HEK293 (cell line): ENCODE measurements around the gene TFAP2E.
"Not testable (repeated sequence)": the region's sequence is repeated elsewhere in the genome, so short reads cannot be mapped to it uniquely, and the experiment has no call there.

Experiments used
- CTCF ChIA-PET: fragments of 350-600 bp; formaldehyde crosslinking; extraction: SDS; loops from one replicate; lab custom pipeline; 2021; ENCODE audit warnings: antibody characterized with exemption; lab: Yijun Ruan, JAX
- POLR2A ChIA-PET: fragments of 300-600 bp; formaldehyde crosslinking; extraction: SDS; loops from one replicate; lab custom pipeline; 2020; ENCODE audit warnings: antibody characterized with exemption, inconsistent platforms; lab: Yijun Ruan, JAX
- H3K27ac ChIP-seq: fragments of 200-500 bp; sonication (Bioruptor generic); 2 replicates; pipeline ENCODE4 v1.5.1; 2014; ENCODE audit warnings: low read depth, low read length, control low read depth, inconsistent platforms; ENCODE audit errors: extremely low read depth
- H3K36me3 ChIP-seq, 2 experiments: fragments of 200-500 bp in 1 of 2; sonication (Bioruptor generic) in 1 of 2; 1 replicate in 1 of 2; 2 replicates in 1 of 2; pipeline ENCODE4 v1.5.1; 2014 to 2017; ENCODE audit warnings: inconsistent platforms in 2 of 2, low read length in 2 of 2; ENCODE audit not compliant: control insufficient read depth in 2 of 2, insufficient read depth in 1 of 2
- H3K4me1 ChIP-seq: fragments of 200-500 bp; sonication (Bioruptor generic); 2 replicates; pipeline ENCODE4 v1.5.1; 2014; ENCODE audit warnings: mild to moderate bottlenecking, low read length, inconsistent platforms; ENCODE audit not compliant: control insufficient read depth, insufficient read depth
- H3K4me3 ChIP-seq: 2 replicates; pipeline ENCODE4 v1.5.1; 2011; ENCODE audit warnings: low read depth, mild to moderate bottlenecking, control low read depth, low read length, moderate library complexity
- H3K9me3 ChIP-seq: fragments of 200-500 bp; sonication (Bioruptor generic); 2 replicates; pipeline ENCODE4 v1.5.1; 2014; ENCODE audit warnings: low read depth, low read length, inconsistent platforms; ENCODE audit not compliant: control insufficient read depth, insufficient read depth
- KLF16 ChIP-seq: fragments of 450-650 bp; formaldehyde crosslinking; IDR thresholded peaks from 2 replicates; pipeline ENCODE4 v1.5.1; 2017; ENCODE audit warnings: missing biosample characterization, missing genetic modification characterization
- ZNF404 ChIP-seq: fragments of 450-650 bp; formaldehyde crosslinking; IDR thresholded peaks from 2 replicates; pipeline ENCODE4 v1.5.1; 2017; ENCODE audit warnings: missing biosample characterization, missing genetic modification characterization
- ZNF510 ChIP-seq: fragments of 450-650 bp; formaldehyde crosslinking; IDR thresholded peaks from 2 replicates; pipeline ENCODE4 v1.5.1; 2018; ENCODE audit warnings: mild to moderate bottlenecking, missing genetic modification characterization, missing biosample characterization; ENCODE audit not compliant: insufficient replicate concordance
- ZNF514 ChIP-seq: fragments of 450-650 bp; formaldehyde crosslinking; IDR thresholded peaks from 2 replicates; pipeline ENCODE4 v1.5.1; 2016; ENCODE audit warnings: missing biosample characterization, missing genetic modification characterization
- ZNF530 ChIP-seq: fragments of 450-650 bp; formaldehyde crosslinking; IDR thresholded peaks from 2 replicates; pipeline ENCODE4 v1.5.1; 2016; ENCODE audit warnings: low read depth, missing biosample characterization, missing genetic modification characterization
- ZNF548 ChIP-seq: fragments of 450-650 bp; formaldehyde crosslinking; IDR thresholded peaks from 2 replicates; pipeline ENCODE4 v1.5.1; 2016; ENCODE audit warnings: missing biosample characterization, missing genetic modification characterization
- ZNF626 ChIP-seq: fragments of 450-650 bp; sonication (Bioruptor Pico); formaldehyde crosslinking; IDR thresholded peaks from 2 replicates; pipeline ENCODE4 v1.5.1; 2018; ENCODE audit warnings: missing biosample characterization, missing genetic modification characterization, inconsistent platforms
- ZNF707 ChIP-seq: fragments of 450-650 bp; formaldehyde crosslinking; IDR thresholded peaks from 2 replicates; pipeline ENCODE4 v1.5.1; 2016; ENCODE audit warnings: missing biosample characterization, missing genetic modification characterization
- ZNF747 ChIP-seq: fragments of 450-650 bp; formaldehyde crosslinking; IDR thresholded peaks from 2 replicates; pipeline ENCODE4 v1.5.1; 2016; ENCODE audit warnings: missing biosample characterization, missing genetic modification characterization
- ZNF76 ChIP-seq: fragments of 450-650 bp; formaldehyde crosslinking; IDR thresholded peaks from 2 replicates; pipeline ENCODE4; 2016; ENCODE audit warnings: low read depth, missing biosample characterization, missing genetic modification characterization, borderline replicate concordance
- ZNF785 ChIP-seq: fragments of 450-650 bp; formaldehyde crosslinking; IDR thresholded peaks from 2 replicates; pipeline ENCODE4 v1.5.1; 2016; ENCODE audit warnings: missing biosample characterization, missing genetic modification characterization
- ZNF791 ChIP-seq: fragments of 450-650 bp; formaldehyde crosslinking; IDR thresholded peaks from 2 replicates; pipeline ENCODE4 v1.5.1; 2016; ENCODE audit warnings: missing biosample characterization, missing genetic modification characterization
- TF ChIP-seq, protein P1 (sequence below): fragments of 450-650 bp; formaldehyde crosslinking; IDR thresholded peaks from 2 replicates; pipeline ENCODE4 v1.5.1; 2016; ENCODE audit warnings: missing biosample characterization, missing genetic modification characterization

TFAP2E gene

DNA sequence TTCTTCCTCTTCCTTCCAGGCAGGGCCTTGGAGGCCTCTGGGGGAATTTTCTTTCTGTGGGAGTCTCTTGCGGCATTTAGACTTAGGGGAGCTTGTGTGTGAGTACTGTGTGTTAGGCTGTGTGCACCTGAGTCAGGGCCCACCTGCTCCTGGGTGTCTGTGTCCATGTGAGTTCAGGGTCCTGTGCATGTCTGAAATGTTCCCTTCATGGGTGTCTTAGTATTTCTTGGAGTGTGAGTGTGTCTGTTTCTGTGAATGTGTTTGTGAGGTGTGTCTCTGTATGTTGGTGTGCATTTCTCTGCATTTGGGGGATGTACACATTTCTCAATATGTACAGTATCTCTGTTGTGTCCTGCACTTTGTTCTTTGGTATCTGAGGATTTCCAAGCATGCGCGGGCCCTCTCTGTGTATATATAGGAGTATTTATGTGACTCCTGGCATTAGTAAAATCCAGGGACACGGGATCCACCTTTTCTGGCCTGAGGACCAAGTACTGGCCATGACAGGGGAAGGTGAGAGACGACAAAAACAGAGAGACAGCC, 2.4 kb downstream of the TFAP2E start (continued):
- TF ChIP-seq ZNF548 (tag by site-specific recombination) (no peak), ZNF791 (tag by site-specific recombination) (no peak), KLF16 (tag by site-specific recombination) (no peak), ZNF404 (no peak), ZNF707 (tag by site-specific recombination) (no peak)

DNA sequence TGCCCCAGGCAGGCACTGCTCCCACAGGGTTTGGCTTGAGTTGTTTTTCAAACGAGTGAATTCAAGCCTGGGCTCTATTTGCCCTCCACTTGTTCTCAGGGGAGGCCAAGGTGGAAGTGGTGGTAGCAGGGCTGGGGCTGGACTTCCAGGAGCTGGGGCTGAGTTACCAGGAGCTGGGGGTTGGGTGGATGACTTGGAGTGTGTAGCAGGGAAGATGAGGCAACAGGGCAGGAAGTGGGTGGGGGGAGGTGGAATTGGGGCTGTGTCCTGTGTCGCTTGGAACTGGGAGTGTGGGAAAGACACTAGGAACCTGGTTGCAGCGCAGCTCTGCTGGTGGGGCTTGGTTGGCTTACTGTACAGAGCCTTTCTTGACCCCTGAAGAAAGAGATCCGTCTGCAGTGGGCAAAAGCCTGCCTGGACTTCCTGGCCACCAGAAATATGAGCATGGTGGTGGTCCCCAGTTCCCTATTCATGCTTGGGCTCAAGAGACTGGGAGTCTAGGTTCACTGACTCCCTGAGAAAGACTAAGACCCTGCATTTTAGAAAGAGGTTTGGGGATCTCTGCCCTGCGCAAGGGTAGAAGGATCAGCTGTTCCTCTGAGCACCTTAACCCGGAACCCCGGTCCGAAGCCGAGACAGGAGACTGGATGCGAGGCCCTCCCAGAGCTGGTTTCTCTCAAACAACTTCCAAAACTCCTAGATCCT, 3.1 kb downstream of the TFAP2E start:
- H3K36me3 ChIP-seq, result no peaks in the 10 kb centered on the region
- no peaks in the 10 kb centered on the region for H3K9me3 ChIP-seq
- no peak overlapping the region for H3K4me3 ChIP-seq
- TF ChIP-seq ZNF76 (tag by site-specific recombination), result no peak
- TF ChIP-seq, all 188 proteins: peak for 0
- POLR2A ChIA-PET, result no interaction called here
- no peak overlapping the region for H3K27ac ChIP-seq
- CTCF ChIA-PET, result interaction anchor here (1.0 to 1.1 kb wide), 2 partner anchors 139 to 150 kb away, joined by 4 to 6 read pairs; no protein-coding TSS in a partner anchor
- H3K4me1 ChIP-seq, result no peaks in the 10 kb centered on the region

DNA sequence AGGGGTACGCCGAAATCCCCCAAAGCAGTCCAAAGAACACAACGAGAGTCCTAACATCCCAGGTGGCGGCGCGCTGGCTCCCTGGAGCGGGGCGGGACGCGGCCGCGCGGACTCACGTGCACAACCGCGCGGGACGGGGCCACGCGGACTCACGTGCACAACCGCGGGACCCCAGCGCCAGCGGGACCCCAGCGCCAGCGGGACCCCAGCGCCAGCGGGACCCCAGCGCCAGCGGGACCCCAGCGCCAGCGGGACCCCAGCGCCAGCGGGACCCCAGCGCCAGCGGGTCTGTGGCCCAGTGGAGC, 3.6 kb downstream of the TFAP2E start:
- POLR2A ChIA-PET, H3K9me3 ChIP-seq, H3K4me3 ChIP-seq, H3K4me1 ChIP-seq, H3K27ac ChIP-seq, H3K36me3 ChIP-seq: not testable (repeated sequence)
- CTCF ChIA-PET, result interaction anchor here (1.0 to 3.3 kb wide), 3 partner anchors 8 to 150 kb away, joined by 4 to 17 read pairs (median 6); no protein-coding TSS in a partner anchor

GRCh38 chr1:35577071-35577998, 4.2 kb downstream of the TFAP2E start:
- H3K9me3 ChIP-seq, result no peaks in the 10 kb centered on the region
- POLR2A ChIA-PET, result no interaction called here
- TF ChIP-seq ZNF530 (tag by site-specific recombination) (no peak), ZNF747 (no peak), ZNF785 (no peak), ZNF514 (no peak), ZNF510 (tag by site-specific recombination) (no peak), ZNF626 (no peak)
- TF ChIP-seq, protein P1, sequence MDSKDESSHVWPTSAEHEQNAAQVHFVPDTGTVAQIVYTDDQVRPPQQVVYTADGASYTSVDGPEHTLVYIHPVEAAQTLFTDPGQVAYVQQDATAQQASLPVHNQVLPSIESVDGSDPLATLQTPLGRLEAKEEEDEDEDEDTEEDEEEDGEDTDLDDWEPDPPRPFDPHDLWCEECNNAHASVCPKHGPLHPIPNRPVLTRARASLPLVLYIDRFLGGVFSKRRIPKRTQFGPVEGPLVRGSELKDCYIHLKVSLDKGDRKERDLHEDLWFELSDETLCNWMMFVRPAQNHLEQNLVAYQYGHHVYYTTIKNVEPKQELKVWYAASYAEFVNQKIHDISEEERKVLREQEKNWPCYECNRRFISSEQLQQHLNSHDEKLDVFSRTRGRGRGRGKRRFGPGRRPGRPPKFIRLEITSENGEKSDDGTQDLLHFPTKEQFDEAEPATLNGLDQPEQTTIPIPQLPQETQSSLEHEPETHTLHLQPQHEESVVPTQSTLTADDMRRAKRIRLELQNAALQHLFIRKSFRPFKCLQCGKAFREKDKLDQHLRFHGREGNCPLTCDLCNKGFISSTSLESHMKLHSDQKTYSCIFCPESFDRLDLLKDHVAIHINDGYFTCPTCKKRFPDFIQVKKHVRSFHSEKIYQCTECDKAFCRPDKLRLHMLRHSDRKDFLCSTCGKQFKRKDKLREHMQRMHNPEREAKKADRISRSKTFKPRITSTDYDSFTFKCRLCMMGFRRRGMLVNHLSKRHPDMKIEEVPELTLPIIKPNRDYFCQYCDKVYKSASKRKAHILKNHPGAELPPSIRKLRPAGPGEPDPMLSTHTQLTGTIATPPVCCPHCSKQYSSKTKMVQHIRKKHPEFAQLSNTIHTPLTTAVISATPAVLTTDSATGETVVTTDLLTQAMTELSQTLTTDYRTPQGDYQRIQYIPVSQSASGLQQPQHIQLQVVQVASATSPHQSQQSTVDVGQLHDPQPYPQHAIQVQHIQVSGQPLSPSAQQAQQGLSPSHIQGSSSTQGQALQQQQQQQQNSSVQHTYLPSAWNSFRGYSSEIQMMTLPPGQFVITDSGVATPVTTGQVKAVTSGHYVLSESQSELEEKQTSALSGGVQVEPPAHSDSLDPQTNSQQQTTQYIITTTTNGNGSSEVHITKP, result no peak
- TF ChIP-seq, all 188 proteins: peak for 0
- Histone ChIP-seq H3K36me3 (no peaks in the 10 kb centered on the region), H3K27ac (no peak overlapping the region), H3K4me3 (no peak overlapping the region), H3K4me1 (no peaks in the 10 kb centered on the region)
- CTCF ChIA-PET, result interaction anchor here (0.7 to 3.3 kb wide), 4 partner anchors 9 to 150 kb away, joined by 3 to 17 read pairs (median 4); no protein-coding TSS in a partner anchor
